ENCODE data around the gene SYT6. TPM values are rescaled to one million over a fixed set of nuclear protein-coding genes. Genes with fewer than 3 reads are reported as not detected.

The SYT6 gene
- total RNA-seq, 3 donors from 2014 or later, result 0.82 TPM; not detected in 2

- TF ChIP-seq CTCF (IDR thresholded peaks at IDR 0.05), result no peak
- DNase-seq (no peak), ATAC-seq (no peak)
- intact Hi-C loops (cut with DNase I, micrococcal nuclease), result no loop called here
- no peak overlapping the region for H3K4me3 ChIP-seq
- H3K36me3 ChIP-seq (ENCODE audit: low read depth), result no peaks in the 10 kb centered on the region
- H3K9me3 ChIP-seq, result no peaks in the 10 kb centered on the region
- H3K4me1 ChIP-seq (ENCODE audit: low read depth), result no peaks in the 10 kb centered on the region
These were observed 48.7 kb downstream of the SYT6 start for GRCh38 chr1:114104949-114105348.

GRCh38 chr1:114103992-114104391 lies 49.7 kb downstream of the SYT6 start:
- intact Hi-C loops (cut with DNase I, micrococcal nuclease), result no loop called here
- no peak for DNase-seq

GRCh38 chr1:114102136-114102535 lies 51.5 kb downstream of the SYT6 start:
- H3K4me3 ChIP-seq, result no peak overlapping the region
- no peaks in the 10 kb centered on the region for H3K4me1 ChIP-seq (ENCODE audit: low read depth)
- TF ChIP-seq CTCF (IDR thresholded peaks at IDR 0.05), result no peak
- DNase-seq (no peak), ATAC-seq (no peak)
- intact Hi-C loops (cut with DNase I, micrococcal nuclease), result no loop called here
- no peaks in the 10 kb centered on the region for H3K36me3 ChIP-seq (ENCODE audit: low read depth)
- H3K9me3 ChIP-seq, result no peaks in the 10 kb centered on the region

More at GRCh38 chr1:114103992-114104391, 49.7 kb downstream of the SYT6 start:
- H3K9me3 ChIP-seq, result no peaks in the 10 kb centered on the region
- ATAC-seq, result no peak
- H3K4me3 ChIP-seq, result no peak overlapping the region
- H3K4me1 ChIP-seq (ENCODE audit: low read depth), result no peaks in the 10 kb centered on the region
- no peaks in the 10 kb centered on the region for H3K36me3 ChIP-seq (ENCODE audit: low read depth)
- TF ChIP-seq CTCF (IDR thresholded peaks at IDR 0.05), result no peak

- Histone ChIP-seq H3K9me3 (no peaks in the 10 kb centered on the region), H3K4me1 (ENCODE audit: low read depth) (no peaks in the 10 kb centered on the region), H3K36me3 (ENCODE audit: low read depth) (no peaks in the 10 kb centered on the region), H3K4me3 (no peak overlapping the region)
- intact Hi-C loops (cut with DNase I, micrococcal nuclease), result no loop called here
- ATAC-seq (no peak), DNase-seq (no peak)
- no peak for TF ChIP-seq CTCF (IDR thresholded peaks at IDR 0.05)
These were observed 53.5 kb downstream of the SYT6 start for GRCh38 chr1:114100148-114100547.

GRCh38 chr1:114099268-114099667 lies 54.4 kb downstream of the SYT6 start:
- intact Hi-C loops (cut with DNase I, micrococcal nuclease), result no loop called here
- DNase-seq, result no peak
- H3K4me3 ChIP-seq, result no peak overlapping the region
- H3K9me3 ChIP-seq, result no peaks in the 10 kb centered on the region
- no peak for TF ChIP-seq CTCF (IDR thresholded peaks at IDR 0.05)
- H3K36me3 ChIP-seq (ENCODE audit: low read depth), result no peaks in the 10 kb centered on the region
- ATAC-seq, result no peak
- no peaks in the 10 kb centered on the region for H3K4me1 ChIP-seq (ENCODE audit: low read depth)

GRCh38 chr1:114097109-114097508 lies 56.6 kb downstream of the SYT6 start:
- ATAC-seq, result no peak
- H3K9me3 ChIP-seq, result no peaks in the 10 kb centered on the region
- no peak for TF ChIP-seq CTCF (IDR thresholded peaks at IDR 0.05)
- intact Hi-C loops (cut with DNase I, micrococcal nuclease), result no loop called here
- no peaks in the 10 kb centered on the region for H3K36me3 ChIP-seq (ENCODE audit: low read depth)
- H3K4me1 ChIP-seq (ENCODE audit: low read depth), result no peaks in the 10 kb centered on the region
- no peak overlapping the region for H3K4me3 ChIP-seq
- DNase-seq, result no peak

All from mucosa of descending colon (tissue), 3 donors.